Motor neuron (in vitro differentiated cells): ENCODE results near the gene MSANTD1. TPM values are rescaled to one million over a fixed set of nuclear protein-coding genes. Genes with fewer than 3 reads are reported as not detected.
A peak's percentile ranks its signal among the peaks of the same experiment; 100 is the strongest.

Experiments
- ATAC-seq, 8 experiments: fragments of 200-7000 bp; cut with Tn5 transposase; replicated peaks in 6 of 8; 2 replicates each; pipeline ENCODE4 v1.8.0; 2021; ENCODE audit warnings: mild to moderate bottlenecking in 8 of 8, moderate library complexity in 8 of 8
- H3K27ac ChIP-seq, 2 donors: fragments of 250-450 bp; sonication (Bioruptor Pico); 2 replicates each; pipeline ENCODE4 v1.9.0; 2021; ENCODE audit warnings: antibody characterized with exemption in 2 of 2, mild to moderate bottlenecking in 2 of 2, moderate library complexity in 1 of 2
- H3K4me1 ChIP-seq, 2 donors: fragments of 250-450 bp; sonication (Bioruptor Pico); replicated peaks in 1 of 2; 2 replicates each; pipeline ENCODE4 v1.6.1; 2021; ENCODE audit warnings: antibody characterized with exemption in 2 of 2, mild to moderate bottlenecking in 2 of 2, moderate library complexity in 1 of 2
- H3K4me3 ChIP-seq, 5 donors: fragments of 250-450 bp; sonication (Bioruptor Pico); 2 replicates each; pipeline ENCODE4 v1.9.0; 2021; ENCODE audit warnings: antibody characterized with exemption in 5 of 5, mild to moderate bottlenecking in 5 of 5, moderate library complexity in 4 of 5
- WGBS, 10 experiments: fragments of 450-650 bp; shearing (Covaris generic); methylation state at CpG; one replicate each; pipeline ENCODE4 v1.0.0; 2022; 5-methylcytosine and 5-hydroxymethylcytosine counted together
- in situ Hi-C, 9 experiments: fragments of 400-800 bp; cut with MboI; loops; one replicate each; pipeline ENCODE4 v1.15.0; 2021; ENCODE audit warnings: low sequenced_read_pairs in 9 of 9, low pct_unique_long_range_greater_than_20kb in 2 of 9; ENCODE audit not compliant: unreplicated experiment in 9 of 9
- total RNA-seq, 8 experiments: library from RNA; unstranded; fragments of 300-600 nt; gene quantifications; 2 replicates each; pipeline versions ENCODE4 v1.2.3 to v1.2.4, GENCODE V29; 2022

Gene MSANTD1
- total RNA-seq, 8 experiments from 2014 or later, result 0.76 to 2.1 (median 1.2) TPM

DNA sequence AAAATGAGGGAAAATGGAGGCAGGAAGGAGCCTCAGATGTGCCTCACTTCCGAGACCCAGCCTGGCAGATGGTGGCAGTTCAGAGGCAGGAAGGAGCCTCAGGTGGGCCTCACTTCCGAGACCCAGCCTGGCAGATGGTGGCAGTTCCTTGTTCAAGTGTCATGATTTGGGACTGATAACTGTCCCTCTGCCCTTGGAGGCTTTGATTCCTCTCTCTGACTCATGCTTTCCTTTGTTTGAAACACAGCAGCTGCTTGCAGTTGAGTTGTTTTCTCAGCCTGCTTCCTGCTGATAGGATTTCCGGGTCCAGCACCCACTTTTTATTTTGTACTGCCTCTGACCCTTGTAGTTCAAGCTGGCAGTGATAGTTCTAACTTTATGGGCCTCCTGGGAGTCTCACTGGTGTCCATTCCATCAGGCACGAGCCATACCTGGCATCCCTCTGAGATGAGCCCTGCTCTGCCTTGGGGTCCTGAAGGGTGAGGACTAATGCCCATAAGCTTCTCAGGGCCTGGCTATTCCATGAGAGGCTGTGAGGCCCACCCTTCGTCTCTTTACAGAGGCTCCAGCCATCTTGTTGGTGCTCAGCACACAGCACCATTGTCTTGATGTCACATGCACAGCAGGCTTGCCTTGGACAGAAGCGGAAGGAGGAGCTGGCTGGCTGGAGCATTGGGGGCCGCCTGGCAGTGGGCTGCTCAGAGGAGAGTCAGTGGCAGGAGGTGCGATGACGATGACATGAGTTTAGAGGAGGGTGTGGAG lies 56.8 kb downstream of the MSANTD1 start:
- ATAC-seq, result peak in 5 of 8 experiments; percentile 19 to 52 (median 34)
- Histone ChIP-seq H3K4me1 (peaks cover 41 to 53% of the 10 kb centered on the region in 2 donors), H3K4me3 (no peak overlapping the region), H3K27ac (peak overlapping the region; percentile 74 to 76)
- WGBS, 10 experiments, result 0 to 79% (median 73%) methylated on average over 1 to 6 of the region's 9 CpGs; no CpG with 5 or more reads in 5 of the 10 experiments
- in situ Hi-C loops, result no loop called here

Other genes starting within 250 kb of the MSANTD1 start
- gene HTT-AS, start 174.6 kb upstream of the MSANTD1 start, total RNA-seq, result not detected
- gene HTT, start 174.5 kb upstream of the MSANTD1 start, total RNA-seq, result 100 to 1,000 TPM in 1 of 8 experiments, 10 to 100 TPM in 7; 21.9 to 102 (median 30.1) TPM
- 10 to 100 TPM; 11.8 to 38.3 (median 26.2) TPM for gene RGS12, start 43.9 kb downstream of the MSANTD1 start, total RNA-seq
- 1 to 10 TPM in 5 of 8 experiments, under 1 TPM in 1, not detected in 2; 0.42 to 2.5 (median 1.8) TPM for gene HGFAC, start 192.8 kb downstream of the MSANTD1 start, total RNA-seq
- gene DOK7, start 214.1 kb downstream of the MSANTD1 start, total RNA-seq, result 1 to 10 TPM in 3 of 8 experiments, under 1 TPM in 5; 0.27 to 2.0 (median 0.62) TPM